CD1c-positive myeloid dendritic cell (primary cell): ENCODE results near the gene OR2A14.
"Not testable (repeated sequence)": the region's sequence is repeated elsewhere in the genome, so short reads cannot be mapped to it uniquely, and the experiment has no call there.

Source experiments
- DNase-seq: peaks from one replicate; pipeline ENCODE4 v3.0.0-alpha.2; 2016; ENCODE audit errors: extremely low spot score

Gene OR2A14

DNA sequence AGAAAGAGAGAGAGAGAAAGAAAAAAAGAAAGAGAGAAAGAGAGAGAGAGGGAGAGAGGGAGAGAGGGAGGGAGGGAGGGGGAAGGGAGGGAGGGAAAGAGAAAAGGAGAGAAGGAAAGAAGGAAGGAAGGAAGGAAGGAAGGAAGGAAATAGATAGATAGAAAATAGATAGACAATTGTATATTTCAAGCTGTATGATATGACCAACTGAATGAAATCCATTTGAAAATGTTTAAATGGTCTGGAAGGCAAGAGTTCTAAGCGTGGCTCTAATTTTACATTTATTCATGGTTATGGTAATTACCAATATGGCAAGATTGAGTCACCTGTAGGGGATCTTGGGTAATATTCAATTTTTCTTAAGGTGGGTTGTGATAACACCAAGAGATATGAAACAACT lies 35.9 kb downstream of the OR2A14 start:
- no peak for DNase-seq

DNA sequence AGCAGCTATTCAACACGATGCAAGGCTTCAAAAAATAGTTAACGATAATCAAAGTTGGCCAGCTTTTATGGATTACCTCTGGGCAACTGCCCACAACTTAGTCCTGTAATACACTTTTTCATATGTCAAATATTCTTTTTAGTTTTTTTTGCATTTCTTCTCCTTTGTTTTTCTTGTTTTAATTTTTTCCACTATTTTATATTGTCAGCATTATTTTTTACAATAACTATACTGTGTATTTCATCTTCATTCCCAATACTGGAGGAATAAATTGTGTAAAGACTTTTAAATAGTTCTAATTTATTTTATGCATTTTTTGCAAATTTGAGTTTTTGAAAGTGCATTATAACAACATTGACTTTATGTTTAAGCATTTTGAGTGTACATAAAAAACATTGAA lies 41.8 kb downstream of the OR2A14 start:
- no peak for DNase-seq

DNA sequence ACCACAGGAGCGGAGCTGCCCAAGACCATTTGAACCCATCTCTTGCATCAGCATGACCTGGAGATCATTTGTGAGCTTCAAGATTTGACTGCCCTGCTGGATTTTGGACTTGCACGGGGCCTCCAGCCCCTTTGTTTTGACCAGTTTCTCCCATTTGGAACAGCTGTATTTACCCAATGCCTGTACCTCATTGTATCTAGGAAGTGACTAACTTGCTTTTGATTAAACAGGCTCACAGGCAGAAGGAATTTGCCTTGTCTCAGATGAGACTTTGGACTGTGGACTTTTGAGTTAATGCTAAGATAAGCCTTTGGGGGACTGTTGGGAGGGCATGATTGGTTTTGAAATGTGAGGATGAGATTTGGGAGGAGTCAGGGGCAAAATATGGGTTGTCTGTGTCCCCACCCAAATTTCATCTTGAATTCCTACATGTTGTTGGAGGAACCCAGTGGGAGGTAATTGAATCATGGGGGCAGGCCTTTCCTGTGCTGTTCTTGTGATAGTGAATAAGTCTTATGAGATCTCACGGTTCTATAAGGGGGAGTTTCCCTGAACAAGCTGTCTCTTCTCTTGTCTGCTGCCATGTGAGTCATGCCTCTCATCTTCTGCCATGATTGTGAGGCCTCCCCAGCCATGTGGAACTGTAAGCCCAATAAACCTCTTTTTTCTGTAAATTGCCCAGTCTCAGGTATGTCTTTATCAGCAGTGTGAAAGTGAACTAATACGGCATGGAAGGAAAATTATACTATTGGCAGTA lies 48.8 kb downstream of the OR2A14 start:
- not testable (repeated sequence) for DNase-seq

DNA sequence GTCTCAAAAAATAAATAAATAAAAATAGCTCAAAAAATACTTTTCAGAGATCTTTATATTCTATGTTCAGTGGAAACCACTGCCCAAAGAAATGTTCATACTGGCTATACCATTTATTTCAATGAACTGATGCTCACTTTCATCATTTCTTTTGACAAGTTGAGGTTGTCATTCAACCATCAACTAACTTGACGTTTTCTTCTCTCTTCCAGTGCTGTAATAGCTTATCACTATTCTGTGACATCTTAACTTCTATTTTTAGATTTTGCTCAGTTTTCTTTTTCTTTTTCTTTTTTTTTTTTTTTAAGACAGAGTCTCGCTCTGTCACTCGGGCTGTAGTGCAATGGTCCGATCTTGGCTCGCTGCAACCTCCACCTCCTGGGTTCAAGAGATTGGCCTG lies 51.6 kb downstream of the OR2A14 start:
- DNase-seq: no peak

DNA sequence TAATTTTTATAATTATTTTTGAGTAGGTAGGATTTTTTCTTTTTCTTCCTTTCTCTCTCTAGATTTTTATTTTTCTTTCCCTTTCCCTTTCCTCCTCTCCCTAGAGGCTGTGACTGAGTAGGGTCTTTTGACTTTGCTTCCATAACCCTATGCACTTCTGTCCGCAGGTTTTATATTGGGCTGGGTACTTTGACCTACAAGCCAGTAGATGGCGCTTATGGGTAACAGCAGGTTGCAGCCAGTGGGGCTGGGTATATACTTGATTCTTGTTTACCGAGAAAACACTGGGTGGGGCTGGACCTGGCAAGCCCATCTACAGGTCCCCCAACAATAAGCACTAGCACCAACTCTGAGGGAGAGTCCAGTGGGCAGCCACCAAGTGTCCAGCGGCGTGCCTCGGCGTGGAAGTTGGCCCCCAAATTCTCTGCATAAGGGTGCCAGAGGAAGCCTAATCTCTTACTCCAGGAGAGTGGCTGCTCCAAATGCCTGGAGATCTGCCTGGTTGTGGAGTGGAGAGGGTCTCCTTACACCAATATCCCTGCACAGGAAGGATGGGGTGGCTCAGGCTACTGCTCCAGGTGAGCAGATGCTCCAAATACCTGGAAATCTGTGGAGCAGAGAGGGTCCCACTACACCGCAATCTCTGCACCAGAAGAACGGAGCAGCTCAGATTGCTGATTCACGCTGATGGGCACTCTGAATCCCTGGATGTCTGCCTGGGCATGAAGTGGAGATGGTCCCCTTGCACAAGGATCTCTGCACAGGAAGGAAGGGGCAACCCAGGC lies 55.6 kb downstream of the OR2A14 start:
- peak; percentile 38 for DNase-seq

DNA sequence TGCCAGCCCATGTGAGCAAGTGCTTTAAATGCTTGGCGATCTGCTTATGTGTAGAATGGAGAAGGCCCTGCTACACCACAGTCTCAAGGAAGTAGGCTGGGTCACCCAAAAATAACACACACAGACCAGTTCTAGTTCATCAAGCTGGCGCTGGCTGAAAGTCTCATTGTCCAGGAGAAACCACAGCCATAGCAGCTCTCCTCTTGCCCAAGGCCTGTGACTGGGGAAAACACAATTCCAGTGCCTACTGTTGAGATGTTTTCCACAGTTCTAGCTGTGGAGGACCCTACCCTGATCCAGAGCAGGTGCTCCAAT lies 56.1 kb downstream of the OR2A14 start:
- DNase-seq: not testable (repeated sequence)
